H9 (cell line): ENCODE results near the gene GCHFR. TPM values are rescaled to one million over a fixed set of nuclear protein-coding genes. Genes with fewer than 3 reads are reported as not detected.

ENCODE experiments used
- DNase-seq: peaks from one replicate; pipeline ENCODE4 v3.0.0-alpha.2; 2017
- H2AFZ ChIP-seq: one replicate; pipeline ENCODE4 v1.6.1; 2013; ENCODE audit warnings: mild to moderate bottlenecking, low read length, control low read depth, moderate library complexity
- H2AK5ac ChIP-seq: 2 replicates; pipeline ENCODE4 v1.6.1; 2013; ENCODE audit warnings: low read length, control low read depth, mixed read lengths; ENCODE audit not compliant: insufficient read length
- H2BK120ac ChIP-seq: one replicate; pipeline ENCODE4 v1.6.1; 2013; ENCODE audit warnings: low read depth, mild to moderate bottlenecking, low read length, control low read depth, inconsistent platforms; ENCODE audit not compliant: poor library complexity, severe bottlenecking
- H2BK12ac ChIP-seq: 2 replicates; pipeline ENCODE4 v1.6.1; 2013; ENCODE audit warnings: low read length, control low read depth, mixed read lengths, low read depth; ENCODE audit not compliant: insufficient read length
- H2BK15ac ChIP-seq: 2 replicates; pipeline ENCODE4 v1.6.1; 2013; ENCODE audit warnings: low read depth, low read length, control low read depth
- H2BK20ac ChIP-seq: one replicate; pipeline ENCODE4 v1.6.1; 2013; ENCODE audit warnings: low read depth, mild to moderate bottlenecking, low read length, control low read depth, inconsistent platforms; ENCODE audit not compliant: poor library complexity, severe bottlenecking
- H2BK5ac ChIP-seq: 2 replicates; pipeline ENCODE4 v1.6.1; 2013; ENCODE audit warnings: low read length, control low read depth, mixed read lengths; ENCODE audit not compliant: insufficient read length
- H3K14ac ChIP-seq: 2 replicates; pipeline ENCODE4 v1.6.1; 2013; ENCODE audit warnings: low read length, control low read depth; ENCODE audit not compliant: insufficient read depth
- H3K18ac ChIP-seq: 2 replicates; pipeline ENCODE4 v1.6.1; 2013; ENCODE audit warnings: low read depth, mild to moderate bottlenecking, mixed read lengths, low read length, control low read depth; ENCODE audit not compliant: insufficient read length
- H3K23ac ChIP-seq: 2 replicates; pipeline ENCODE4 v1.6.1; 2013; ENCODE audit warnings: low read length, control low read depth, mixed read lengths, low read depth; ENCODE audit not compliant: insufficient read length
- H3K23me2 ChIP-seq: 2 replicates; pipeline ENCODE4 v1.6.1; 2013; ENCODE audit warnings: low read depth, mild to moderate bottlenecking, mixed read lengths, low read length, control low read depth; ENCODE audit not compliant: insufficient read length, poor library complexity, severe bottlenecking
- H3K27ac ChIP-seq: 2 replicates; pipeline ENCODE4 v1.5.1; 2013; ENCODE audit warnings: low read length, control low read depth, mixed read lengths, low read depth; ENCODE audit not compliant: insufficient read length
- H3K27me3 ChIP-seq: 2 replicates; pipeline ENCODE4 v1.6.1; 2013; ENCODE audit warnings: low read length, control low read depth, inconsistent platforms; ENCODE audit not compliant: insufficient read depth
- H3K4ac ChIP-seq: 2 replicates; pipeline ENCODE4 v1.6.1; 2013; ENCODE audit warnings: low read depth, mild to moderate bottlenecking, control low read depth, inconsistent platforms, low read length, moderate library complexity
- H3K4me1 ChIP-seq: 2 replicates; pipeline ENCODE4 v1.6.1; 2013; ENCODE audit warnings: low read length, control low read depth, inconsistent platforms; ENCODE audit not compliant: insufficient read depth
- H3K4me2 ChIP-seq: 2 replicates; pipeline ENCODE4 v1.6.1; 2013; ENCODE audit warnings: low read length, control low read depth, mixed read lengths; ENCODE audit not compliant: insufficient read length, insufficient read depth
- H3K56ac ChIP-seq: 2 replicates; pipeline ENCODE4 v1.6.1; 2013; ENCODE audit warnings: low read depth, mild to moderate bottlenecking, mixed read lengths, low read length, control low read depth; ENCODE audit not compliant: insufficient read length
- H3K79me1 ChIP-seq: 2 replicates; pipeline ENCODE4 v1.6.1; 2013; ENCODE audit warnings: low read depth, mild to moderate bottlenecking, moderate library complexity, low read length, control low read depth, inconsistent platforms; ENCODE audit not compliant: insufficient read depth, poor library complexity, severe bottlenecking
- H3K79me2 ChIP-seq: 2 replicates; pipeline ENCODE4 v1.6.1; 2013; ENCODE audit warnings: low read length, control low read depth, inconsistent platforms; ENCODE audit not compliant: insufficient read depth
- H3K9ac ChIP-seq: 2 replicates; pipeline ENCODE4 v1.6.1; 2013; ENCODE audit warnings: low read length, control low read depth, mixed read lengths; ENCODE audit not compliant: insufficient read length; ENCODE audit errors: extremely low read depth
- H3K9me3 ChIP-seq: one replicate; pipeline ENCODE4 v1.6.1; 2013; ENCODE audit warnings: low read depth, low read length, inconsistent platforms; ENCODE audit not compliant: control insufficient read depth
- H3T11ph ChIP-seq: one replicate; pipeline ENCODE4 v1.6.1; 2013; ENCODE audit warnings: mild to moderate bottlenecking, low read length, control low read depth, inconsistent platforms
- H4K20me1 ChIP-seq: one replicate; pipeline ENCODE4 v1.6.1; 2013; ENCODE audit not compliant: control insufficient read depth, insufficient read length, insufficient read depth
- H4K5ac ChIP-seq: 2 replicates; pipeline ENCODE4 v1.6.1; 2013; ENCODE audit warnings: low read depth, mild to moderate bottlenecking, mixed read lengths, low read length, control low read depth; ENCODE audit not compliant: insufficient read length
- H4K8ac ChIP-seq: replicated peaks from 2 replicates; pipeline ENCODE4 v1.6.1; 2013; ENCODE audit warnings: low read length, control low read depth, mixed read lengths, low read depth; ENCODE audit not compliant: insufficient read length
- H4K91ac ChIP-seq: 2 replicates; pipeline ENCODE4 v1.6.1; 2013; ENCODE audit warnings: low read depth, mild to moderate bottlenecking, moderate library complexity, mixed read lengths, low read length, control low read depth; ENCODE audit not compliant: insufficient read length
- H3K27ac Mint-ChIP-seq, 3 experiments: 2 replicates in 2 of 3; 3 replicates in 1 of 3; pipeline ENCODE4 v1.8.0; 2020 to 2021; ENCODE audit warnings: mixed read lengths in 3 of 3, mild to moderate bottlenecking in 1 of 3, moderate library complexity in 1 of 3
- H3K27me3 Mint-ChIP-seq: 2 replicates; pipeline ENCODE4 v1.8.0; 2021; ENCODE audit warnings: low read depth, mild to moderate bottlenecking, moderate library complexity, mixed read lengths
- H3K36me3 Mint-ChIP-seq, 3 experiments: 2 replicates in 2 of 3; 3 replicates in 1 of 3; pipeline ENCODE4 v1.8.0; 2020 to 2021; ENCODE audit warnings: low read depth in 3 of 3, mixed read lengths in 3 of 3; ENCODE audit not compliant: insufficient read depth in 1 of 3
- H3K4me1 Mint-ChIP-seq, 2 experiments: 2 replicates each; pipeline ENCODE4 v1.8.0; 2020; ENCODE audit warnings: mixed read lengths in 2 of 2
- H3K4me3 Mint-ChIP-seq, 2 experiments: 2 replicates in 1 of 2; 3 replicates in 1 of 2; pipeline ENCODE4 v1.8.0; 2020 to 2021; ENCODE audit warnings: mild to moderate bottlenecking in 2 of 2, mixed read lengths in 2 of 2, moderate library complexity in 1 of 2
- H3K9me3 Mint-ChIP-seq, 2 experiments: 2 replicates in 1 of 2; 3 replicates in 1 of 2; pipeline ENCODE4 v1.8.0; 2020; ENCODE audit warnings: mild to moderate bottlenecking in 2 of 2, mixed read lengths in 2 of 2, moderate library complexity in 1 of 2
- WGBS: extraction: QIAGEN DNeasy Blood & Tissue Kit; methylation state at CpG from one replicate; pipeline ENCODE4 v1.1.7; 2013; ENCODE audit warnings: missing lambda C conversion rate, low lambda C conversion rate, mixed read lengths; ENCODE audit not compliant: insufficient read length; ENCODE audit errors: extremely low coverage; 5-methylcytosine and 5-hydroxymethylcytosine counted together
- total RNA-seq: library from RNA; stranded (reverse); gene quantifications from 2 replicates; pipeline ENCODE4 v1.2.1, GENCODE V29; 2021
- TF ChIP-seq, protein P1 (sequence below): fragments of 200-600 bp; sonication (generic); conservative IDR thresholded peaks from 3 replicates; pipeline ENCODE4 v1.8.0; 2021; ENCODE audit warnings: antibody characterized with exemption, mild to moderate bottlenecking

GCHFR gene
- total RNA-seq, 1 experiment from 2014 or later: 37.0 TPM

DNA sequence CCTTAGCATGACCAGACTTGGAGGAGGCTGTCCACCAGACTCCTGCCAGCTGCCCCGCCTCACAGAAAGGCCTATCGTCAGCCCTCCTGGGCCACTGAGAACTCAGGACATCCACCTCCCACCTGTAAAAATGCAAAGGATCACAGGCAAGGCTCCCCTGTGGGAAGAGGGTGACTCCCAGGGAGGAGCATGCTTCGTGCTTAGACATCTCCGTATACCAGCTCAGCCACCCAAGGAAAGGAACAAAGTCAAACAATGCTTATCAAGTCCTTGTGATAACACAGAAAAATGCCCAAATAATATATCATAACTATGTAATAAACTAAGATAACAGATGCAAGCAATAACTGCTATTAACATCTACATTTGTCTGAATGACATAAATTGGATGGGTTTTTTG lies 13.0 kb upstream of the GCHFR start:
- no peak overlapping the region for H4K91ac ChIP-seq
- H3K14ac ChIP-seq: no peak overlapping the region
- H3K27me3 Mint-ChIP-seq: no peaks in the 10 kb centered on the region
- H3K79me1 ChIP-seq: no peaks in the 10 kb centered on the region
- no peaks in the 10 kb centered on the region for H3K79me2 ChIP-seq
- no peak for DNase-seq
- H3K4ac ChIP-seq: no peak overlapping the region
- no peak overlapping the region for H2AK5ac ChIP-seq
- no peak overlapping the region for H2BK20ac ChIP-seq
- H2BK120ac ChIP-seq: no peak overlapping the region
- no peak overlapping the region for H2AFZ ChIP-seq
- no peak overlapping the region for H3T11ph ChIP-seq
- H3K27ac ChIP-seq: no peak overlapping the region
- H3K36me3 Mint-ChIP-seq: peaks cover 4 to 20% (median 14%) of the 10 kb centered on the region in 3 experiments; a peak in 5 of 7 replicates
- H3K27ac Mint-ChIP-seq: no peak overlapping the region
- H3K23ac ChIP-seq: no peak overlapping the region
- H4K8ac ChIP-seq: no peak overlapping the region
- H4K5ac ChIP-seq: no peak overlapping the region
- no peak overlapping the region for H2BK5ac ChIP-seq
- no peak overlapping the region for H3K9ac ChIP-seq
- no peak overlapping the region for H3K56ac ChIP-seq
- no peaks in the 10 kb centered on the region for H3K9me3 Mint-ChIP-seq
- no peaks in the 10 kb centered on the region for H3K4me1 ChIP-seq
- no peak overlapping the region for H2BK12ac ChIP-seq
- no CpG with 5 or more reads among the region's 4 CpGs for WGBS
- H3K4me3 Mint-ChIP-seq: no peak overlapping the region
- H2BK15ac ChIP-seq: no peak overlapping the region
- no peak overlapping the region for H3K18ac ChIP-seq
- TF ChIP-seq, protein P1, sequence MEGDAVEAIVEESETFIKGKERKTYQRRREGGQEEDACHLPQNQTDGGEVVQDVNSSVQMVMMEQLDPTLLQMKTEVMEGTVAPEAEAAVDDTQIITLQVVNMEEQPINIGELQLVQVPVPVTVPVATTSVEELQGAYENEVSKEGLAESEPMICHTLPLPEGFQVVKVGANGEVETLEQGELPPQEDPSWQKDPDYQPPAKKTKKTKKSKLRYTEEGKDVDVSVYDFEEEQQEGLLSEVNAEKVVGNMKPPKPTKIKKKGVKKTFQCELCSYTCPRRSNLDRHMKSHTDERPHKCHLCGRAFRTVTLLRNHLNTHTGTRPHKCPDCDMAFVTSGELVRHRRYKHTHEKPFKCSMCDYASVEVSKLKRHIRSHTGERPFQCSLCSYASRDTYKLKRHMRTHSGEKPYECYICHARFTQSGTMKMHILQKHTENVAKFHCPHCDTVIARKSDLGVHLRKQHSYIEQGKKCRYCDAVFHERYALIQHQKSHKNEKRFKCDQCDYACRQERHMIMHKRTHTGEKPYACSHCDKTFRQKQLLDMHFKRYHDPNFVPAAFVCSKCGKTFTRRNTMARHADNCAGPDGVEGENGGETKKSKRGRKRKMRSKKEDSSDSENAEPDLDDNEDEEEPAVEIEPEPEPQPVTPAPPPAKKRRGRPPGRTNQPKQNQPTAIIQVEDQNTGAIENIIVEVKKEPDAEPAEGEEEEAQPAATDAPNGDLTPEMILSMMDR: no peak
- no peaks in the 10 kb centered on the region for H3K9me3 ChIP-seq
- H3K4me2 ChIP-seq: no peak overlapping the region
- H3K27me3 ChIP-seq: no peaks in the 10 kb centered on the region
- peaks cover 10 to 15% of the 10 kb centered on the region in 2 experiments for H3K4me1 Mint-ChIP-seq
- no peaks in the 10 kb centered on the region for H4K20me1 ChIP-seq
- H3K23me2 ChIP-seq: peaks cover 3% of the 10 kb centered on the region
